ENCODE measurements around the gene DICER1.

- TF ChIP-seq CTCF (IDR thresholded peaks at IDR 0.05; ENCODE audit: borderline replicate concordance, extremely low read depth, low read length, poor library complexity, severe bottlenecking) (no peak), EZH2 (IDR thresholded peaks at IDR 0.05; ENCODE audit: borderline replicate concordance, low read depth, low read length, severe bottlenecking) (no peak)
Measured at GRCh38 chr14:95096476-95096875, 60.9 kb downstream of the DICER1 start.

Measured in DND-41 (cell line).